Naive thymus-derived CD8-positive, alpha-beta T cell (primary cell): ENCODE measurements around the gene CCNYL1. TPM values are rescaled to one million over a fixed set of nuclear protein-coding genes. Genes with fewer than 3 reads are reported as not detected.
"Not testable (repeated sequence)": the region's sequence is repeated elsewhere in the genome, so short reads cannot be mapped to it uniquely, and the experiment has no call there.

Experiments used
- ATAC-seq, 2 donors: fragments of 150-1000 bp; cut with Tn5 transposase in 1 of 2; sonication (Bioruptor Pico), chemical (Tn5 transposase) in 1 of 2; 1 replicate in 1 of 2; 2 replicates in 1 of 2; pipeline ENCODE4 v1.10.0; 2021; ENCODE audit warnings: mild to moderate bottlenecking in 2 of 2, moderate library complexity in 2 of 2
- POLR2A ChIA-PET: fragments of 350-600 bp; sonication (Branson Sonifier 250); formaldehyde crosslinking; loops from one replicate; lab custom pipeline; 2021; ENCODE audit warnings: antibody characterized with exemption; lab: Charles Lee
- DNase-seq, 10 donors: peaks; one replicate each; pipeline versions ENCODE4 v3.0.0 to v3.0.0-alpha.2; 2020 to 2022
- H3K27ac Mint-ChIP-seq, 10 donors: one replicate each; pipeline ENCODE4 v1.8.0; 2020 to 2022; ENCODE audit warnings: mild to moderate bottlenecking in 10 of 10, mixed read lengths in 10 of 10, moderate library complexity in 4 of 10, inconsistent platforms in 1 of 10
- H3K27me3 Mint-ChIP-seq, 5 donors: one replicate each; pipeline ENCODE4 v1.8.0; 2021 to 2022; ENCODE audit warnings: mixed read lengths in 5 of 5
- H3K36me3 Mint-ChIP-seq, 3 donors: one replicate each; pipeline ENCODE4 v1.8.0; 2020 to 2022; ENCODE audit warnings: mixed read lengths in 3 of 3, mild to moderate bottlenecking in 2 of 3, inconsistent platforms in 1 of 3
- H3K4me1 Mint-ChIP-seq, 4 donors: one replicate each; pipeline ENCODE4 v1.8.0; 2021 to 2022; ENCODE audit warnings: mixed read lengths in 4 of 4
- H3K4me3 Mint-ChIP-seq, 10 donors: one replicate each; pipeline ENCODE4 v1.8.0; 2020 to 2022; ENCODE audit warnings: mild to moderate bottlenecking in 10 of 10, mixed read lengths in 10 of 10, moderate library complexity in 6 of 10, inconsistent platforms in 1 of 10
- H3K9me3 Mint-ChIP-seq, 9 donors: one replicate each; pipeline ENCODE4 v1.8.0; 2020 to 2022; ENCODE audit warnings: mixed read lengths in 9 of 9, mild to moderate bottlenecking in 3 of 9, inconsistent platforms in 1 of 9, moderate library complexity in 1 of 9
- polyA plus RNA-seq, 3 donors: library from polyadenylated mRNA; unstranded; fragments of 300-500 nt; fragmentation: Illumina TruSeq; gene quantifications; one replicate each; pipeline ENCODE4 v1.2.3, GENCODE V29; 2021
- total RNA-seq, 8 experiments: library from RNA in 2 of 8; stranded (reverse) in 2 of 8; gene quantifications; one replicate each; pipeline ENCODE4 v1.2.3 and lab custom pipeline; 2021 to 2026

The CCNYL1 gene
- total and polyA plus RNA-seq, 5 experiments from 2014 or later, result 1.2 to 14.3 (median 2.1) TPM

- H3K4me1 Mint-ChIP-seq, result peaks cover 0 to 2% (median 0%) of the 10 kb centered on the region in 4 donors
- H3K9me3 Mint-ChIP-seq, result no peaks in the 10 kb centered on the region
- POLR2A ChIA-PET, result no interaction called here
- peaks cover 7 to 21% (median 11%) of the 10 kb centered on the region in 5 donors for H3K27me3 Mint-ChIP-seq
- ATAC-seq (no peak), DNase-seq (no peak)
- H3K4me3 Mint-ChIP-seq, result no peak overlapping the region
- no peak overlapping the region for H3K27ac Mint-ChIP-seq
- H3K36me3 Mint-ChIP-seq, result no peaks in the 10 kb centered on the region
Measured at GRCh38 chr2:207683879-207684627, 27.4 kb upstream of the CCNYL1 start.

DNA sequence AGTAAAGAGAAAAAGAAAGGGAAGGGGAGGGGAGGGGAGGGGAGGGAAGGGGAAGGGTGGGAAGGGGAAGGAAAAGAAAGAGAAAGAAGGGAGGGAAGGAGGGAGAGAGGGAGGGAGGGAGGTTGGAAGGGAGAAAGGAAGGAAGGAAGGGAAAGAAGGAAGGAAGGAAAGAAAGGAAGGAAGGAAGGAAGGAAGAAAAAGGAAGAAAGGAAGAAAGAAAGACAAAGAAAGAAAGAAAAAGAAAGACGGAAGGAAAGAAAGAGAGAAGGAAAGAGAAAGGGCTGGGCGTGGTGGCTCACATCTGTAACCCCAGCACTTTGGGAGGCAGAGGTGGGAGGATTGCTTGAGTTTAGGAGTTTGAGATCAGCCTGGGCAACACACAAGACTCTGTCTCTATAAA, 24.6 kb upstream of the CCNYL1 start:
- ATAC-seq (no peak), DNase-seq (no peak)
- Mint-ChIP-seq H3K4me3 (no peak overlapping the region), H3K27me3 (peaks cover 0 to 3% (median 0%) of the 10 kb centered on the region in 5 donors), H3K27ac (no peak overlapping the region), H3K36me3 (no peaks in the 10 kb centered on the region), H3K4me1 (peaks cover 0 to 2% (median 0%) of the 10 kb centered on the region in 4 donors), H3K9me3 (no peaks in the 10 kb centered on the region)
- POLR2A ChIA-PET, result no interaction called here

GRCh38 chr2:207688597-207688996, 22.8 kb upstream of the CCNYL1 start:
- Mint-ChIP-seq H3K4me3 (no peak overlapping the region), H3K27me3 (no peaks in the 10 kb centered on the region), H3K36me3 (no peaks in the 10 kb centered on the region), H3K27ac (no peak overlapping the region), H3K9me3 (no peaks in the 10 kb centered on the region), H3K4me1 (peaks cover 2 to 6% (median 5%) of the 10 kb centered on the region in 4 donors)
- ATAC-seq, result no peak
- no peak for DNase-seq
- POLR2A ChIA-PET, result interaction anchor here (0.7 kb wide), 1 partner anchor 61 kb away, joined by 5 read pairs; no protein-coding TSS in a partner anchor

- H3K36me3 Mint-ChIP-seq, H3K9me3 Mint-ChIP-seq, POLR2A ChIA-PET, H3K4me3 Mint-ChIP-seq, ATAC-seq, DNase-seq, H3K4me1 Mint-ChIP-seq, H3K27me3 Mint-ChIP-seq: not testable (repeated sequence)
- peak overlapping the region in 1 of 10 donors; percentile 47 for H3K27ac Mint-ChIP-seq
Measured at GRCh38 chr2:207690845-207691461, 20.5 kb upstream of the CCNYL1 start.

- POLR2A ChIA-PET, result interaction anchor here (0.6 kb wide), 1 partner anchor 67 kb away, joined by 3 read pairs; the partner anchor contains the start of gene METTL21A
- H3K36me3 Mint-ChIP-seq, result no peaks in the 10 kb centered on the region
- H3K27ac Mint-ChIP-seq, result peak overlapping the region in 2 of 10 donors; percentile 6 to 24
Measured at GRCh38 chr2:207692206-207693065, 19.0 kb upstream of the CCNYL1 start.

DNA sequence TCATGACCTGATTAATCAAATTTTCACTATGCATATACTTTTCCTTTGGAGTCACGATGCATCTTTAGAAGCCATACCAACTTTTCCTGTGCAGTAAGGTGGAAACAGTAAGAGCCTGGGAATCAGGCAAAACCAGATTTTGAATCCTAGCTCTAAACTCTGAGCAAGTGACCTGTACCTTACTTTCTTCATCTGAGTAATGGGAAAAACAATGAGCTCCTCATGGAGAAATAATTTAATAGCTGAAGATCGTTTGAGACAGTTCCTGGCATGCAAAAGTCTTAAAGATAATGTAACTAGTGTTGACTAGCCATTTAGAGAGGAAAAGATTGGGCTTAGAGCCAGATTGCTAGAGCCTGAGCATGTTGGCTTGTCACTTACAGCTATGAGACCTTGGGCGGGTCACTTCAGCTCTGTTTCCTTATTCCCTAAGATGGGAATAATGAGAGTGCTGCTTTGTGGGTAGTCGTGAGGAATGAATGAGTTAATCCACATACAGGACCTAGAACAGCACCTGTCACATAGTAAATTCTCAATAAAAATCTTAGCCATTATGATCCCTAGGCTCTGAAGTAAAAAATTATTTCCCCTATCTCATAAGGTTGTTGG, 17.7 kb upstream of the CCNYL1 start:
- Mint-ChIP-seq H3K9me3 (no peaks in the 10 kb centered on the region), H3K36me3 (no peaks in the 10 kb centered on the region), H3K4me3 (no peak overlapping the region), H3K4me1 (peaks cover 1 to 6% (median 4%) of the 10 kb centered on the region in 4 donors), H3K27me3 (peaks cover 0 to 1% (median 0%) of the 10 kb centered on the region in 5 donors), H3K27ac (no peak overlapping the region)
- ATAC-seq (no peak), DNase-seq (no peak)
- POLR2A ChIA-PET, result no interaction called here

More at GRCh38 chr2:207692206-207693065, 19.0 kb upstream of the CCNYL1 start:
- ATAC-seq (peak; percentile 70 to 75), DNase-seq (peak; percentile 15 to 72 (median 34))
- Mint-ChIP-seq H3K27me3 (peaks cover 0 to 1% (median 0%) of the 10 kb centered on the region in 5 donors), H3K9me3 (no peaks in the 10 kb centered on the region), H3K4me3 (no peak overlapping the region), H3K4me1 (peaks cover 2 to 6% (median 5%) of the 10 kb centered on the region in 4 donors)

DNA sequence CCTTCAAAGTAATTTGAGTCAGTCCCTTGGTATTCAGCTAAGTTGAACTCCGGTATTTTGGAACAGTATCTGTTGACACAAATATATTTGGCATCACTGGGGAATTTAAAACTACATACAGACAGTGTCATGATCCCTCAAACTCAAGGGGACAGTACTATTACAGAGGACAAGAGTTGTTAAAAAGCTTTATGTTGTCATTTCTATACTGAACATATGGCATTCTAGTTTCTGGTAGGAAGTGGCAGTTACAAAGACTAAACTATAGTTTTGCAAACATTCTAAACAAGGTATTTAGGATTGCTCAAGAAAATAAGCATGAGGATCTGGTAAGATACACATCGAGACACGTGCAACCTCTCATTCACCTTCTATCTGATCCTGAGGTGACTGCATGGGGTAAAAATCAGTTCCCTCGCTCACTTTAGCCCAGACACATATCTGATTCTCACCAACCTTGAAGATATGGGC, 16.6 kb upstream of the CCNYL1 start:
- Mint-ChIP-seq H3K9me3 (no peaks in the 10 kb centered on the region), H3K36me3 (no peaks in the 10 kb centered on the region), H3K4me3 (no peak overlapping the region), H3K4me1 (peaks cover 1 to 6% (median 4%) of the 10 kb centered on the region in 4 donors), H3K27ac (no peak overlapping the region), H3K27me3 (peaks cover 0 to 2% (median 0%) of the 10 kb centered on the region in 5 donors)
- POLR2A ChIA-PET, result no interaction called here
- ATAC-seq, result no peak
- DNase-seq, result no peak

GRCh38 chr2:207695293-207695692, 16.1 kb upstream of the CCNYL1 start:
- no peak overlapping the region for H3K4me3 Mint-ChIP-seq
- POLR2A ChIA-PET, result no interaction called here
- DNase-seq, result no peak

GRCh38 chr2:207696911-207697310, 14.5 kb upstream of the CCNYL1 start:
- not testable (repeated sequence) for H3K27me3 Mint-ChIP-seq, H3K4me1 Mint-ChIP-seq, H3K27ac Mint-ChIP-seq

More at GRCh38 chr2:207695293-207695692, 16.1 kb upstream of the CCNYL1 start:
- Mint-ChIP-seq H3K4me1 (peaks cover 1 to 6% (median 4%) of the 10 kb centered on the region in 4 donors), H3K27ac (no peak overlapping the region), H3K9me3 (no peaks in the 10 kb centered on the region), H3K27me3 (peaks cover 0 to 3% (median 0%) of the 10 kb centered on the region in 5 donors), H3K36me3 (no peaks in the 10 kb centered on the region)
- ATAC-seq, result no peak

GRCh38 chr2:207697411-207697810, 14.0 kb upstream of the CCNYL1 start:
- Mint-ChIP-seq H3K27ac (no peak overlapping the region), H3K4me3 (no peak overlapping the region), H3K4me1 (peaks cover 0 to 2% (median under 1%) of the 10 kb centered on the region in 4 donors), H3K36me3 (no peaks in the 10 kb centered on the region), H3K9me3 (no peaks in the 10 kb centered on the region), H3K27me3 (peaks cover 0 to 3% (median 0%) of the 10 kb centered on the region in 5 donors)
- POLR2A ChIA-PET, result no interaction called here
- ATAC-seq (no peak), DNase-seq (no peak)

More at GRCh38 chr2:207696911-207697310, 14.5 kb upstream of the CCNYL1 start:
- H3K4me3 Mint-ChIP-seq, H3K9me3 Mint-ChIP-seq, H3K36me3 Mint-ChIP-seq, DNase-seq, ATAC-seq, POLR2A ChIA-PET: not testable (repeated sequence)

DNA sequence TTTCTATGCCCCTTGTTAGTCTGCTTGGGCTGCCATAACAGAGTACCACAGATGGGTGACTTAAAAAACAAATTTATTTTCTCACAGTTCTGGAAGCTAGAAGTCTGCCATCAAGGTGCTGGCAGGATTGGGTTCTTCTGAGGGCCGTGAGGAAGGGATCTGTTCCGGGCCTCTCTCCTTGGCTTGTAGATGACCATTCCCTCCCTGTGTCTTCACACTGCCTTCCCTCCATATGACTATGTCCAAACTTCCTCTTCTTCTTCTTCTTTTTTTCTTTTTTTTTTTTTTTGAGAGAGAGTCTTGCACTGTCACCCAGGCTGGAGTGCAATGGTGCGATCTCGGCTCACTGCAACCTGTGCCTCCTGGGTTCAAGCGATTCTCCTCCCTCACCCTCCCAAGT, 13.1 kb upstream of the CCNYL1 start:
- ATAC-seq, result no peak
- DNase-seq, result no peak
- peaks cover 0 to 3% (median 0%) of the 10 kb centered on the region in 5 donors for H3K27me3 Mint-ChIP-seq
- no peaks in the 10 kb centered on the region for H3K36me3 Mint-ChIP-seq
- no peak overlapping the region for H3K4me3 Mint-ChIP-seq
- H3K9me3 Mint-ChIP-seq, result no peaks in the 10 kb centered on the region
- H3K27ac Mint-ChIP-seq, result no peak overlapping the region
- H3K4me1 Mint-ChIP-seq, result no peaks in the 10 kb centered on the region
- POLR2A ChIA-PET, result no interaction called here

DNA sequence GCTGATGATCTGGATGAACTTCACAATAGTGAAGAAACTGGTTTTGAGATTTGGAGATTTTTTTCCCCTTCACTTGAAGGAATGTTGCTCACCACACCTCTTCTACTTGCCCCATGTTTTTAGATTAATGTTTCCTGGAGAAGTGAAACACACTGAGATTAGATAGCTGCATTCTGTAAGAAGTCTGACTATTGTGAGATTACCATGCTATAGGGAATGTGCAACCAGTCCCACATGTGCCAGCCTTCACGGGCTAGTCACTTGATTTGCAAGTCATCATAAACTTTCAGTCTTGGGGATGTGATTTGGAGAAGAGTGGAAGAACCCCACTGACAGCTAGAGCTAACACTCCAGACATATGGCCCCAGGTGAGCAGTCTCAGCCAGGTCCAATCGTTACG, 7.4 kb upstream of the CCNYL1 start:
- Mint-ChIP-seq H3K27me3 (peaks cover 0 to 2% (median 0%) of the 10 kb centered on the region in 5 donors), H3K4me1 (peaks cover 0 to 3% (median 0%) of the 10 kb centered on the region in 4 donors), H3K27ac (no peak overlapping the region), H3K36me3 (no peaks in the 10 kb centered on the region), H3K9me3 (no peaks in the 10 kb centered on the region), H3K4me3 (no peak overlapping the region)
- ATAC-seq, result no peak
- POLR2A ChIA-PET, result no interaction called here
- DNase-seq, result no peak
